H9 (cell line): ENCODE data around the gene FAM13B. TPM values are rescaled to one million over a fixed set of nuclear protein-coding genes. Genes with fewer than 3 reads are reported as not detected.

Source experiments
- DNase-seq: peaks from one replicate; pipeline ENCODE4 v3.0.0-alpha.2; 2017
- H2AFZ ChIP-seq: one replicate; pipeline ENCODE4 v1.6.1; 2013; ENCODE audit warnings: mild to moderate bottlenecking, low read length, control low read depth, moderate library complexity
- H2AK5ac ChIP-seq: 2 replicates; pipeline ENCODE4 v1.6.1; 2013; ENCODE audit warnings: low read length, control low read depth, mixed read lengths; ENCODE audit not compliant: insufficient read length
- H2BK120ac ChIP-seq: one replicate; pipeline ENCODE4 v1.6.1; 2013; ENCODE audit warnings: low read depth, mild to moderate bottlenecking, low read length, control low read depth, inconsistent platforms; ENCODE audit not compliant: poor library complexity, severe bottlenecking
- H2BK12ac ChIP-seq: 2 replicates; pipeline ENCODE4 v1.6.1; 2013; ENCODE audit warnings: low read length, control low read depth, mixed read lengths, low read depth; ENCODE audit not compliant: insufficient read length
- H2BK15ac ChIP-seq: 2 replicates; pipeline ENCODE4 v1.6.1; 2013; ENCODE audit warnings: low read depth, low read length, control low read depth
- H2BK20ac ChIP-seq: one replicate; pipeline ENCODE4 v1.6.1; 2013; ENCODE audit warnings: low read depth, mild to moderate bottlenecking, low read length, control low read depth, inconsistent platforms; ENCODE audit not compliant: poor library complexity, severe bottlenecking
- H2BK5ac ChIP-seq: 2 replicates; pipeline ENCODE4 v1.6.1; 2013; ENCODE audit warnings: low read length, control low read depth, mixed read lengths; ENCODE audit not compliant: insufficient read length
- H3K14ac ChIP-seq: 2 replicates; pipeline ENCODE4 v1.6.1; 2013; ENCODE audit warnings: low read length, control low read depth; ENCODE audit not compliant: insufficient read depth
- H3K18ac ChIP-seq: 2 replicates; pipeline ENCODE4 v1.6.1; 2013; ENCODE audit warnings: low read depth, mild to moderate bottlenecking, mixed read lengths, low read length, control low read depth; ENCODE audit not compliant: insufficient read length
- H3K23ac ChIP-seq: 2 replicates; pipeline ENCODE4 v1.6.1; 2013; ENCODE audit warnings: low read length, control low read depth, mixed read lengths, low read depth; ENCODE audit not compliant: insufficient read length
- H3K23me2 ChIP-seq: 2 replicates; pipeline ENCODE4 v1.6.1; 2013; ENCODE audit warnings: low read depth, mild to moderate bottlenecking, mixed read lengths, low read length, control low read depth; ENCODE audit not compliant: insufficient read length, poor library complexity, severe bottlenecking
- H3K27ac ChIP-seq: 2 replicates; pipeline ENCODE4 v1.5.1; 2013; ENCODE audit warnings: low read length, control low read depth, mixed read lengths, low read depth; ENCODE audit not compliant: insufficient read length
- H3K27me3 ChIP-seq: 2 replicates; pipeline ENCODE4 v1.6.1; 2013; ENCODE audit warnings: low read length, control low read depth, inconsistent platforms; ENCODE audit not compliant: insufficient read depth
- H3K4ac ChIP-seq: 2 replicates; pipeline ENCODE4 v1.6.1; 2013; ENCODE audit warnings: low read depth, mild to moderate bottlenecking, control low read depth, inconsistent platforms, low read length, moderate library complexity
- H3K4me1 ChIP-seq: 2 replicates; pipeline ENCODE4 v1.6.1; 2013; ENCODE audit warnings: low read length, control low read depth, inconsistent platforms; ENCODE audit not compliant: insufficient read depth
- H3K4me2 ChIP-seq: 2 replicates; pipeline ENCODE4 v1.6.1; 2013; ENCODE audit warnings: low read length, control low read depth, mixed read lengths; ENCODE audit not compliant: insufficient read length, insufficient read depth
- H3K56ac ChIP-seq: 2 replicates; pipeline ENCODE4 v1.6.1; 2013; ENCODE audit warnings: low read depth, mild to moderate bottlenecking, mixed read lengths, low read length, control low read depth; ENCODE audit not compliant: insufficient read length
- H3K79me1 ChIP-seq: 2 replicates; pipeline ENCODE4 v1.6.1; 2013; ENCODE audit warnings: low read depth, mild to moderate bottlenecking, moderate library complexity, low read length, control low read depth, inconsistent platforms; ENCODE audit not compliant: insufficient read depth, poor library complexity, severe bottlenecking
- H3K79me2 ChIP-seq: 2 replicates; pipeline ENCODE4 v1.6.1; 2013; ENCODE audit warnings: low read length, control low read depth, inconsistent platforms; ENCODE audit not compliant: insufficient read depth
- H3K9ac ChIP-seq: 2 replicates; pipeline ENCODE4 v1.6.1; 2013; ENCODE audit warnings: low read length, control low read depth, mixed read lengths; ENCODE audit not compliant: insufficient read length; ENCODE audit errors: extremely low read depth
- H3K9me3 ChIP-seq: one replicate; pipeline ENCODE4 v1.6.1; 2013; ENCODE audit warnings: low read depth, low read length, inconsistent platforms; ENCODE audit not compliant: control insufficient read depth
- H3T11ph ChIP-seq: one replicate; pipeline ENCODE4 v1.6.1; 2013; ENCODE audit warnings: mild to moderate bottlenecking, low read length, control low read depth, inconsistent platforms
- H4K20me1 ChIP-seq: one replicate; pipeline ENCODE4 v1.6.1; 2013; ENCODE audit not compliant: control insufficient read depth, insufficient read length, insufficient read depth
- H4K5ac ChIP-seq: 2 replicates; pipeline ENCODE4 v1.6.1; 2013; ENCODE audit warnings: low read depth, mild to moderate bottlenecking, mixed read lengths, low read length, control low read depth; ENCODE audit not compliant: insufficient read length
- H4K8ac ChIP-seq: replicated peaks from 2 replicates; pipeline ENCODE4 v1.6.1; 2013; ENCODE audit warnings: low read length, control low read depth, mixed read lengths, low read depth; ENCODE audit not compliant: insufficient read length
- H4K91ac ChIP-seq: 2 replicates; pipeline ENCODE4 v1.6.1; 2013; ENCODE audit warnings: low read depth, mild to moderate bottlenecking, moderate library complexity, mixed read lengths, low read length, control low read depth; ENCODE audit not compliant: insufficient read length
- H3K27ac Mint-ChIP-seq, 3 experiments: 2 replicates in 2 of 3; 3 replicates in 1 of 3; pipeline ENCODE4 v1.8.0; 2020 to 2021; ENCODE audit warnings: mixed read lengths in 3 of 3, mild to moderate bottlenecking in 1 of 3, moderate library complexity in 1 of 3
- H3K27me3 Mint-ChIP-seq: 2 replicates; pipeline ENCODE4 v1.8.0; 2021; ENCODE audit warnings: low read depth, mild to moderate bottlenecking, moderate library complexity, mixed read lengths
- H3K36me3 Mint-ChIP-seq, 3 experiments: 2 replicates in 2 of 3; 3 replicates in 1 of 3; pipeline ENCODE4 v1.8.0; 2020 to 2021; ENCODE audit warnings: low read depth in 3 of 3, mixed read lengths in 3 of 3; ENCODE audit not compliant: insufficient read depth in 1 of 3
- H3K4me1 Mint-ChIP-seq, 2 experiments: 2 replicates each; pipeline ENCODE4 v1.8.0; 2020; ENCODE audit warnings: mixed read lengths in 2 of 2
- H3K4me3 Mint-ChIP-seq, 2 experiments: 2 replicates in 1 of 2; 3 replicates in 1 of 2; pipeline ENCODE4 v1.8.0; 2020 to 2021; ENCODE audit warnings: mild to moderate bottlenecking in 2 of 2, mixed read lengths in 2 of 2, moderate library complexity in 1 of 2
- H3K9me3 Mint-ChIP-seq, 2 experiments: 2 replicates in 1 of 2; 3 replicates in 1 of 2; pipeline ENCODE4 v1.8.0; 2020; ENCODE audit warnings: mild to moderate bottlenecking in 2 of 2, mixed read lengths in 2 of 2, moderate library complexity in 1 of 2
- CTCF ChIP-seq: fragments of 200-600 bp; sonication (generic); conservative IDR thresholded peaks from 3 replicates; pipeline ENCODE4 v1.8.0; 2021; ENCODE audit warnings: antibody characterized with exemption, mild to moderate bottlenecking
- WGBS: extraction: QIAGEN DNeasy Blood & Tissue Kit; methylation state at CpG from one replicate; pipeline ENCODE4 v1.1.7; 2013; ENCODE audit warnings: missing lambda C conversion rate, low lambda C conversion rate, mixed read lengths; ENCODE audit not compliant: insufficient read length; ENCODE audit errors: extremely low coverage; 5-methylcytosine and 5-hydroxymethylcytosine counted together
- total RNA-seq: library from RNA; stranded (reverse); gene quantifications from 2 replicates; pipeline ENCODE4 v1.2.1, GENCODE V29; 2021

Gene FAM13B
- total RNA-seq, 1 experiment from 2014 or later: 23.0 TPM

DNA sequence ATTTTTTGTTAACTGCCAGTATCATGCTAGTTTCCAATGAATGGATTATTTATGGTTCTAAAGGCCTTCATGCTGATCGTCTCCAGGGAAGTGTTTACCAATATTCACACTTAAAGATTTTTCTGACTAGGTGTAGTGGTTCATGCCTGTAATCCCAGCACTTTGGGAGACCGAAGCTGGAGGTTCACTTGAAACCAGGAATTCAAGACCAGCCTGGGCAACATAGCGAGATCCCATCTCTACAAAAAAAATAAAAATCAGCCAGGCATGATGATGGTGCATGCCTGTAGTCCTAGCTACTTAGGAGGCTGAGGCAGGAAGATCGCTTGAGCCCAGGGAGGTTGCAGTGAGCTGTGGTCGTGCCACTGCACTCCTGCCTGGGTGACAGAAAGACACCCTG, 43.5 kb downstream of the FAM13B start:
- no peaks in the 10 kb centered on the region for H3K9me3 ChIP-seq
- Mint-ChIP-seq H3K36me3 (peaks cover 0 to 18% (median 13%) of the 10 kb centered on the region in 3 experiments; a peak in 6 of 7 replicates), H3K27ac (no peak overlapping the region), H3K4me1 (no peaks in the 10 kb centered on the region), H3K4me3 (no peak overlapping the region), H3K27me3 (no peaks in the 10 kb centered on the region), H3K9me3 (no peaks in the 10 kb centered on the region)
- H2BK12ac ChIP-seq: no peak overlapping the region
- no peak overlapping the region for H4K5ac ChIP-seq
- H4K91ac ChIP-seq: no peak overlapping the region
- no peak overlapping the region for H2AK5ac ChIP-seq
- no peaks in the 10 kb centered on the region for H4K20me1 ChIP-seq
- no peaks in the 10 kb centered on the region for H3K4me1 ChIP-seq
- no peak overlapping the region for H3T11ph ChIP-seq
- no peak overlapping the region for H3K4me2 ChIP-seq
- no peak overlapping the region for H2BK20ac ChIP-seq
- H2BK15ac ChIP-seq: no peak overlapping the region
- H3K4ac ChIP-seq: no peak overlapping the region
- H3K79me2 ChIP-seq: no peaks in the 10 kb centered on the region
- H2AFZ ChIP-seq: no peak overlapping the region
- no peak overlapping the region for H3K14ac ChIP-seq
- no peaks in the 10 kb centered on the region for H3K27me3 ChIP-seq
- WGBS: no CpG with 5 or more reads among the region's 5 CpGs
- no peak overlapping the region for H3K9ac ChIP-seq
- H3K23me2 ChIP-seq: no peaks in the 10 kb centered on the region
- TF ChIP-seq CTCF: no peak
- H4K8ac ChIP-seq: no peak overlapping the region
- no peaks in the 10 kb centered on the region for H3K79me1 ChIP-seq
- H3K27ac ChIP-seq: no peak overlapping the region
- H2BK5ac ChIP-seq: no peak overlapping the region
- DNase-seq: no peak
- H2BK120ac ChIP-seq: no peak overlapping the region
- no peak overlapping the region for H3K56ac ChIP-seq
- H3K18ac ChIP-seq: no peak overlapping the region
- no peak overlapping the region for H3K23ac ChIP-seq
